Upper lobe of left lung (tissue), 4 donors: ENCODE measurements around the gene MTAP.

Source experiments
- CTCF ChIP-seq, 6 experiments: fragments of 450-650 bp in 4 of 6; fragments of 200-600 bp in 2 of 6; sonication (generic) in 2 of 6; IDR thresholded peaks; one replicate each; pipeline ENCODE4 v1.5.1; 2016 to 2019; ENCODE audit warnings: antibody characterized with exemption in 6 of 6
- EP300 ChIP-seq, 4 donors: sonication (generic); formaldehyde crosslinking; IDR thresholded peaks; one replicate each; pipeline ENCODE4 v1.5.1; 2017; ENCODE audit warnings: antibody characterized with exemption in 4 of 4, control low read depth in 2 of 4
- POLR2A ChIP-seq, 4 donors: fragments of 450-650 bp; IDR thresholded peaks; one replicate each; pipeline ENCODE4 v1.5.1; 2016 to 2017; ENCODE audit warnings: antibody characterized with exemption in 4 of 4, mild to moderate bottlenecking in 2 of 4
- POLR2AphosphoS5 ChIP-seq, 2 donors: sonication (generic); formaldehyde crosslinking; IDR thresholded peaks; one replicate each; pipeline ENCODE4 v1.5.1; 2017; ENCODE audit warnings: antibody characterized with exemption in 2 of 2

DNA sequence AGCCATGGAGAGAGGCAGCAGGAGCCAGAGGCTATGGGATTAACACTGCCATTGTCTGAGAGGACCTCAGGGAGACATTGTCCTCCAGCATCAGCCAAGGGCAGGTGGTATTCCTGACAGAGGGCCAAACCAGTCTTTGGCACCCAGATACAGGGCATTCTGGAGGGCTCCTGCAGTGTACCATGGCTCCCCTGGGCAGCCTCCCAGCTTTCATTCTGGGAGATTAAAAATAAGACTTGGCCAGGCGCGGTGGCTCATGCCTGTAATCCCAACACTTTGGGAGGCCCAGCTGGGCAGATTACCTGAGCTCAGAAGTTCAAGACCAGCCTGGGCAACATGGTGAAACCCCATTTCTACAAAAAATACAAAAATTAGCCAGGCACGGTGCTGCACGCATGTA lies 4.2 kb downstream of the MTAP start:
- TF ChIP-seq CTCF (IDR thresholded peaks at IDR 0.05): no peak
- TF ChIP-seq POLR2AphosphoS5 (IDR thresholded peaks at IDR 0.05): no peak
- no peak for TF ChIP-seq POLR2A (IDR thresholded peaks at IDR 0.05)
- no peak for TF ChIP-seq EP300 (IDR thresholded peaks at IDR 0.05)
